Activated T-cell treated with anti-CD3 and anti-CD28 coated beads, Interleukin-2, amount 50 U/mL, for 48 hours (primary cell): ENCODE results near the gene RPS15.

Experiments
- DNase-seq, 2 experiments: peaks; one replicate each; pipeline ENCODE4 v3.0.0-alpha.2; 2020

RPS15 gene

GRCh38 chr19:1489463-1490310 lies 51.5 kb downstream of the RPS15 start:
- peak in 1 of 2 experiments; percentile 37 for DNase-seq
